Pons (tissue), 1 donor: Measurements from ENCODE around the gene LDAF1.
A peak's percentile ranks its signal among the peaks of the same experiment; 100 is the strongest.
"Not testable (repeated sequence)": the region's sequence is repeated elsewhere in the genome, so short reads cannot be mapped to it uniquely, and the experiment has no call there.

Source experiments
- DNase-seq: peaks from one replicate; pipeline ENCODE4 v3.0.0-alpha.2; 2016; ENCODE audit warnings: low spot score

LDAF1 gene

DNA sequence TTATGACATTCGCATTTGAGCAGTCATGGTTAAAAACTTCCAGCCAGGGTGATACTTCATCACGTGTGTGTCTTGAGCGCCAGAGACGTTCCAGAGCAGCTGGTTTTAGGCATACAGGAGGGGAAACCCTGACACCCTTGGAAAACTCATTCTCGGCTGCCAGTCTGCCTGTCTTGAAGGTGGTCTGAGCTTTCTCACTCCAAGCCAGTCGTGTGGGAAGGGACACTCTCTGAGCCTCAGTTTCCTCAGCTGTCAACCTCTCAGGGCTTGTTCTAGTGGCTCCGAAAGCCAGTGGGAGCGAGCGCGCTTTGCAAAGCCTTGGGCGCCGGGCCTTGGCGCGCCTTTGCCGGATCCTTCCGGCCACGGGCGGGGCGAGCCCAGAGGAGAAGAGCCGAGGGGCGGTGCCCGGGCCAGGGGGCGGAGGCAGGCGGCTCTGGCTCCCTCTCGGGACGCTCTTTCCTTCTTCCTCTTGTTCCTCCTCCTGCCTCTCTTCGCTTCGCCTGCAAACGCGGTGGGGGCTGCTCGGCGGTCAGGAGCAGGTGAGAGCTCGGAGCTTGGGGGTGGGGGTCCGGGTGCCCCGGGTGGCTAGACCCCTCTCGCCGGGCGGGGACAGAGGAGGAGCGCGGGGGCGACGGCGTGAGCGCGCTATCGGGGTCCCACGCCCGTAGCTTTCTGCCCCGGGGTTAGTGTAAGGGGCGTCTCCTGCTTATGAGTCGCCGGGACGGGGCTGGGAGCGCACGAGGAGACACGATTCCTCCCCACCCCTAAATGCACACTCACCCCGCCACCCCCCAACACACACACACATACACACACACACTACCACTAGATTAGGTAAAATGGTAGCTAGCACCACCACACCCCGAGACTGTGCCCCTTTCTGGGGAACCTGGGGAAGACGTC, at the start of gene LDAF1:
TSS of gene LDAF1 (plus strand) at position 467 of the 903 bp plus-strand sequence. CDS start 2,509 bp downstream, outside the sequence.
- peak; percentile 24 for DNase-seq

GRCh38 chr16:21115551-21115950, 42.9 kb upstream of the LDAF1 start:
- DNase-seq, result not testable (repeated sequence)

DNA sequence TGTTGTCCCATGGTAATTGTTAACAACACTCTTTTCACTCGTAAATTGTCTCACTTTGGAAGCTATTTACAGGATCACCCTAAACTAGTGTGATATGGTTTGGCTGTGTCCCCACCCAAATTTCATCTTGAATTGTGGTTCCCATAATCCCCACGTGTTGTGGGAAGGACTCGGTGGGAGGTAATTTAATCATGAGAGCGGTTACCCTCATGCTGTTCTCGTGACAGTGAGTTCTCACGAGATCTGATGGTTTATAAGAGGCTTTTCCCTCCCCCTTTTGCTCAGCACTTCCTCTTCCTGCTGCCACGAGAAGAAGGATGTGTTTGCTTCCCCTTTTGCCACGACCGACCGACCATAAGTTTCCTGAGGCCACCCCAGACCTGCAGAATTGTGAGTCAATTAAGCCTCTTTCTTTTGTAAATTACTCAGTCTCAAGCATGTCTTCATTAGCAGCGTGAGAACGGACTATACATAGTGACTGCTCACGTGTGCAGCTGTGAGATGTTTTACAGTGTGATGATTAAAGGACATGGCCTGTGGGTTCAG, 42.3 kb upstream of the LDAF1 start:
- no peak for DNase-seq

DNA sequence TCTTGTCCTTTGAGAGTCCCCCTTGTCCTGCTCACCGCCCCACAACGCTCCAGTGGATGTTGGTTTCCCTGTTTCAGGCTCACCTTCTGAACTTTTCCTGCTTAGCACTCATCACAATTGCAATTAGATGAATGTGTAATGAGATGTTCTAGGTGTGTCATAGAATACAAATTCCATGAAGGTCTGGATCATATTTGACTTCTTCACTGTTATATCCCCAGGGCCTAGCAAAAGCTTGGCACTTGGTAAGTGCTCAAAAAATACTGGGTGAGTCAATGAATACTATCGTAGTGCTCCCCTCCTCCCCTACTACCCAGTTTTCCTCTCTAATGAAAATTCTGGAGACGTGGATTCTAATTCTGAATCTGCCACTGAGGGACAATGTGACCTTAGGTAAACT, 40.9 kb upstream of the LDAF1 start:
- no peak for DNase-seq

DNA sequence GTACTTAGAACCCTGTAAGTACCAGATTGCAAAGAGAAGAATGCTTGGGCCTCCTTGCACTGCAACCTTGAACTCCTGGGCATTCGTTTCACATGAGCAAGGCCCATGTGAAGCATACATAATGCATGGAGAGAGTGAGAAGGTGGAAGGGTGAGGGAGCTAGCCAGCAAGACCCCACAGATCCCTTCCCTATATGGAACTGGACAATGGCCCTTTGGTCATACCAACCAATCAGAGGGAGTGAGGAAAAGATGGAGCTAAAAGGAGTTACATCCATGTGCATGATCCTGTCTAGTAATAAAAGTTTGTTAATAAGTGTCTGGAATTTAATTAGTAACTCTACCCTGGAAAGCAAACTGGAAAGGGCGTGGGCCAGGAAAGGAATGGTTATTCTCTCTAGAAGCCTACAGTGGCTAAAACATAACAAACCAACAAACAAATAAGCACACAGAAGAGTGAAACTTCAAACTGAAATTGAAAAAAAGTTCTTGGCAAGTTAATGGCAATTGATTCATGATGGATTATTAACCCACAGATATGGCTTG, 37.4 kb upstream of the LDAF1 start:
- DNase-seq, result no peak

- no peak for DNase-seq
Measured at GRCh38 chr16:21125191-21125590, 33.3 kb upstream of the LDAF1 start.

- DNase-seq, result no peak
Measured at GRCh38 chr16:21126518-21126917, 32.0 kb upstream of the LDAF1 start.

- DNase-seq, result no peak
Measured at GRCh38 chr16:21128991-21129390, 29.5 kb upstream of the LDAF1 start.

DNA sequence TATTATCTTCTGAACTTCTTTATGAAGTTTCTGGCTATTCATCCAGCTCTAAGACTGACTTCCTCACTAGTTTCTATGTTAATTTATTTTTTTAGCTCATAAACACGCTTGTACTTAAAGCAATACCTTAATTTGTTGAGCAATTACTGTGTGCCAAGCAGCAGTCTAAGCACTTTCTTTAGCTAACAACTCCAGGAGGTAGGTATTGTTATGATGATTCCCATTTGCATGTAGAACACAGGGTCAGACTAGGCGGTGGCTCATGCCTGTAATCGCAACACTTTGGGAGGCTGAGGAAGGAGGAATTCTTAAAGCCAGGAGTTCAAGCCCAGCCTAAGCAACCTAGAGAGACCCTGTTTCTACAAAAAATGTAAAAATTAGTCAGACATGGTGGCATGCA, 27.7 kb upstream of the LDAF1 start:
- no peak for DNase-seq

DNA sequence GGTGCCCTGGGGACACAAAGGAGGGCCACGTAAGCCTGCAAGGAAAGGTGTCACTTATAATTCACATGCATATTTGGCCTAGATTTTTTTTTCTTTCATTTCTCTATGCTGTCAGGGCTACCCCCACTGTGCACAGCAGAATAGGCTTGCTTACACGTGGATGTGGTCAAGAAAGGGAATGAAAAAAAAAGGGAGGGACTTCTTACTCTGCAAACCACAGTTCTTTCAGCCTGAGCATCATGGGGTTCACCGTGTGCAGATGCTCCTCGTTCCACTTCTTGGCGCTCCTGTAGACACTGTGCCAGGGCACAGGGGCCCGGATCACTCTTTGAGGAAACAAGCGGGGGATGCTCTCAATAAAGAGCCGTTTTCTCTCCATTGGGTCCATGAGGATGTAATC, 24.4 kb upstream of the LDAF1 start:
- DNase-seq, result no peak

GRCh38 chr16:21145738-21146137, 12.7 kb upstream of the LDAF1 start:
- DNase-seq, result no peak

GRCh38 chr16:21150375-21151001, 8.0 kb upstream of the LDAF1 start, which contains the start of gene DNAH3:
Gene DNAH3, minus strand, starts transcription at chr16:21150846. Its CDS starts 527 bp downstream, at chr16:21150319.
- no peak for DNase-seq

- DNase-seq, result not testable (repeated sequence)
Measured at GRCh38 chr16:21152160-21153030, 6.1 kb upstream of the LDAF1 start.

- DNase-seq, result not testable (repeated sequence)
Measured at GRCh38 chr16:21153124-21153729, 5.2 kb upstream of the LDAF1 start.

DNA sequence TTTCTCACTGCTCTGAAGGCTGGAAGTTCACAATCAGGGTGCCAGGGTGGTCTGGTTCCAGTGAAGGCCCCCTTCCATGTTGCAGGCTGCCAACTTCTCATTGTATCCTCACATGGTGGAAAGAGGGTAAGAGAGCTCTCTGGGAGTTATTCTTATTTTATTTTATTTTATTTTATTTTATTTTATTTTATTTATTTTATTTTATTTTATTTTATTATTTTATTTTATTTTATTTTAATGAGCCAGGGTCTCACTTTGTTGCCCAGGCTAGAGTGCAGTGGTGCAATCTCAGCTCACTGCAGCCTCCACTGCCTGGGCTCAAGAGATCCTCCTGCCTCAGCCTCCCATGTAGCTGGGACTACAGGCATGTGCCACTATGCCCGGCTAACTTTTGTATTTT, 2.5 kb upstream of the LDAF1 start:
- DNase-seq, result not testable (repeated sequence)

GRCh38 chr16:21156767-21157467, 1.6 kb upstream of the LDAF1 start:
- DNase-seq, result peak; percentile 61

GRCh38 chr16:21157632-21158031, 842 bp upstream of the LDAF1 start:
- no peak for DNase-seq

DNA sequence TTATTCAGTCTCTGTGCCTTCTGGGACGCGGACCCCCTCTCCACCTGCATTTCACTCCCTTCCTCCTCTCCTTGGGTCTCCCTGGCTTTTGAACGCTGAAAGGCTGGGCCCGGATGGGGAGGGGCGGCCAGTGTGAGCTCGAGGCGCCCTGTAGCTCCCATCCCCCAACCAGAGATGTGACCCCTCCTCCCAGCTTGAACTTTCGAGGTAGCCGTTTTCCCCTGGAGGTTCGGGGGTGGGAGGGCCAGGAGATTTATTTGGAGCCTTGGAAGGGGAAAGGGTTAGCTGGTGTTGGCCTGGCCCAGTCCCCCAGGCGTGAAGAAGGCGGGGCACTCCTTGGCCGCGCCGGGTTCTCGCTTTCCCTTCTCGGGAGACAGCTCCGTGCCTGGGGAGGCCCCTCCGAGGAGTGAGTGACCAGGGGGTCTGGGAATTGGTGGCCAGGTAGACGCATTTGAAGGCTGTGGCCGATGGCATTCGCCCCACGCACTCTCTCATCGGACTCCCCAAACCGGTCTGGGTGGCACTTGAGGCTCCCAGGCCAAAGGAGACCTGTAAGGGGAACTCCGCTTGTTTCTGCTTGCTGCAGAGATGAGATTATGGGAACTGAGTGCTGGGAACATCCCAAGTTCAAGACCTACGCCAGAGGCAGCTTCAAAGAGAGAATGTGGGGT, 942 bp downstream of the LDAF1 start:
- DNase-seq, result no peak

GRCh38 chr16:21160276-21160675, 1.8 kb downstream of the LDAF1 start:
- DNase-seq, result no peak

GRCh38 chr16:21161211-21161610, 2.7 kb downstream of the LDAF1 start:
- DNase-seq, result no peak
